Activated naive CD4-positive, alpha-beta T cell treated with anti-CD3 and anti-CD28 coated beads, Interleukin-2, amount 50 U/mL, for 72 hours (primary cell): ENCODE data around the gene DOCK9. TPM values are rescaled to one million over a fixed set of nuclear protein-coding genes. Genes with fewer than 3 reads are reported as not detected.
"Not testable (repeated sequence)": the region's sequence is repeated elsewhere in the genome, so short reads cannot be mapped to it uniquely, and the experiment has no call there.

Experiments
- ATAC-seq, 2 donors: fragments of 150-1000 bp; cut with Tn5 transposase; 2 replicates each; pipeline ENCODE4 v1.10.0; 2021; ENCODE audit warnings: mild to moderate bottlenecking in 2 of 2, moderate library complexity in 2 of 2
- DNase-seq, 2 donors: peaks; one replicate each; pipeline ENCODE4 v3.0.0; 2021 to 2022; ENCODE audit warnings: low spot score in 2 of 2
- H3K27ac Mint-ChIP-seq, 2 donors: one replicate each; pipeline ENCODE4 v1.8.0; 2022; ENCODE audit warnings: mild to moderate bottlenecking in 2 of 2, mixed read lengths in 2 of 2
- H3K36me3 Mint-ChIP-seq, 2 donors: one replicate each; pipeline ENCODE4 v1.8.0; 2022; ENCODE audit warnings: mixed read lengths in 2 of 2
- H3K9me3 Mint-ChIP-seq, 2 donors: one replicate each; pipeline ENCODE4 v1.8.0; 2022; ENCODE audit warnings: mixed read lengths in 2 of 2
- total RNA-seq, 2 donors: library from RNA; stranded (reverse); gene quantifications; one replicate each; pipeline ENCODE4 v1.2.3, GENCODE V29; 2022

Gene DOCK9
- total RNA-seq, 2 donors from 2014 or later: 32.4 to 60.5 TPM

DNA sequence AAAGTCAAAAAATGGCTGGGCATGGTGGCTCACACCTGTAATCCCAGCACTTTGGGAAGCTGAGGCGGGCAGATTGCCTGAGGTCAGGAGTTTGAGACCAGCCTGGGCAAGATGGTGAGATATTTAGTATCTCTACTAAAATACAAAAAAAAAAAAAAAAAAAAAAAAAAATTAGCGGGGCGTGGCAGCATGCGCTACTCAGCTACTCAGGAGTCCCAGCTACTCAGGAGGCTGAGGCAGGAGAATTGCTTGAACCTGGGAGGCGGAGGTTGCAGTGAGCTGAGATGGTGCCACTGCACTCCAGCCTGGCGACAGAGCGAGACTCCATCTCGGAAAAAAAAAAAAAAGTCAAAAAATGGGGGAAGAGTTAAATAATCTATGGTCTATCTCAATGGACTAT lies 83.0 kb downstream of the DOCK9 start:
- not testable (repeated sequence) for ATAC-seq

DNA sequence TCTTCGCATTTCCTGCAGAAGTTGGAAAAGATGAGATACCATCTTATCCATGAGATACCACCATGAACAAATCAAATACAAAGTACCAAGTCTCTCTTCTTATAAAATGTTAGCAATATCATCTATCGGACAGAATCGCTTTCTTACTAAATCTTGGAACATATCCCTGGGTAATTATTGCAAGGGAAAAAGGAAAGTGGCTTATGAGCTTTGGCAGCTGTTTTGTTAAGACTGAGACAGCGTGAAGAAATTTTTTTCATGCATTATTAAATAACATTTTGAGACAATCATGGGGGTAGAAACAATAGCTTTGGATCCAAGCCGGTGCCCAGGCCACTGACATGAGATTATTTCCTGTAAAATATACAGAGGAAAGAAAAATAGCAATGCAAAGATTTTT lies 84.5 kb downstream of the DOCK9 start:
- DNase-seq (no peak), ATAC-seq (no peak)
- no peaks in the 10 kb centered on the region for H3K9me3 Mint-ChIP-seq
- peaks cover 0 to 18% of the 10 kb centered on the region in 2 donors for H3K36me3 Mint-ChIP-seq
- H3K27ac Mint-ChIP-seq: no peak overlapping the region

More for the DNA sequence above, 83.0 kb downstream of the DOCK9 start:
- not testable (repeated sequence) for H3K9me3 Mint-ChIP-seq, DNase-seq, H3K27ac Mint-ChIP-seq
- peaks cover under 1 to 18% of the 10 kb centered on the region in 2 donors for H3K36me3 Mint-ChIP-seq

DNA sequence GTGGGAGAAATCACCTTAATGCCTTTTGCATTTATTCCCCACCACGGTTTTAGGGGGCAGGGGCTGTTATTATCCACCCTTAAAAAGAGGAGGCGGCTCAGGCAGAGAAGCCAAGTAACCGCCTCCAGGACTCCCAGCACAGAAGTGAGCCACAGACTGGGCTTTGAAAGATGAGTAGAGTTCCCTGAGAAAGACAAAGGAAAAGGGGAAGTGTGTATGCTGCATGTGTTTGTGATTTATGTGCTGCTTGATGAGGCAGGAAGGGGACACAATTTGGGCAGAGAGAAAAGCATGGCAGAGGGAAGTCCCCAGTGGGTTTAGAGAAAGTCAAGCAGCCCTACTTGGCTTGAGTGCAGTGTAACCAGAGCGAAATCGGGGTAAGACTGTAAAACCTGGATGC lies 85.0 kb downstream of the DOCK9 start:
- Mint-ChIP-seq H3K9me3 (no peaks in the 10 kb centered on the region), H3K27ac (no peak overlapping the region), H3K36me3 (peaks cover 0 to 18% of the 10 kb centered on the region in 2 donors)
- ATAC-seq (no peak), DNase-seq (no peak)

DNA sequence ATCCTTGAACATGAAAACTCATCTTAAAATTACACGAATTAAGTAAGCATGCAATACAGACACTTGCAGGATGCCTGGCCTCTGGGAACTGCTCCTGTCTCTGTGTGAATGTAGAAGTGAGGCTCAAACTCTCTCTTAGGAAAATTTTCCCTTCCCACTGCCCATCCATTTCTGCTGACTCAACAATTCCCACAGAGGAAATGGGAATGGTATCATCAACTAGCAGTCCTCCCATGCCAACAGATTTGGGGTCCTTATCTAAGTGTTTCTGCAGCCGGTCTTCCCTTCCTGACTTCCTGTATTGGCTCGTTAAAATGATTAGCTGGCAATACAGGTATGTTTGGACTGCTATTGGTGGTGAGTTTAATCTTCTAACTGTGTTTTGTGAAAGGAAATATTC lies 85.8 kb downstream of the DOCK9 start:
- no peak for ATAC-seq
- no peak for DNase-seq
- Mint-ChIP-seq H3K27ac (no peak overlapping the region), H3K9me3 (no peaks in the 10 kb centered on the region), H3K36me3 (peaks cover 0 to 12% of the 10 kb centered on the region in 2 donors)

DNA sequence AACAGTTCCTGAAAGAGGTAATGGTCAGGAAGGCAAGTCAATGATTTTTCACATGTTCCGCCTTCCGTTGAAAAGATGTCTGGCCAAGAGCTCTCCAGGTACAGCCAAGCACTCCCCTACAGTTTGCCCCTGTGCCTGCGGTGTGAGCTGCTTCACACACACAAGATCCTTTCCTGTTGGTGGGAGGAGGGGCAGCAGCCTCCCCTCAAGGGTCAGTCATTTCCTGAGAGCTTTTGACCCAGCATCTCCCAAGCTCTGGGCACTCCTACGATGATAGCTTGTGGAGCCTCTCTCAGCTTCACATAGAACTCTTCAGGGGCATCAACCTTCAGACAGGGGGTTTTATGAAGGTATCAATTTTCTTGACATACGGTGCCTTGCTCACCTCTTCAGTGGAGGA lies 86.9 kb downstream of the DOCK9 start:
- no peak for ATAC-seq
- H3K9me3 Mint-ChIP-seq: no peaks in the 10 kb centered on the region
- peak overlapping the region; percentile 27 to 51 for H3K27ac Mint-ChIP-seq
- DNase-seq: no peak
- H3K36me3 Mint-ChIP-seq: peaks cover 0 to 11% of the 10 kb centered on the region in 2 donors

DNA sequence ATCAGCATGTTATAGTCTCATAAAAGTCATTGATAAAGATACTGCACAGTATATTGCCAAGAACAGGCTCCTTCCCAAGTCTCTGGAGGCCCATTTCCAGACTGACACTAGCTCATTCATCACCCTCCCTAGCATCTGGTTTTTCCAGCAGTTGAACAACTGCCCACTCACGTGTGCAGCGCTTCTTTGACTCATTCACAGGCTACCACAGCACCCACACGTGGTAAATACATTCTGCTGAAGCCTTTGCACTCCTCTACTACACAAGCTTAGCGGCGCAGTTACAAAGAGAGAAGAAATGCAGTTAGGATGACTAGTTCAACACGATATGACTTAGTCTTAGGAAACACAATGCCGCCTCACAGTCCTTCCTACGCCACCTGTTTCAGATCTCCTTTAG lies 87.7 kb downstream of the DOCK9 start:
- Mint-ChIP-seq H3K36me3 (peaks cover 0 to 11% of the 10 kb centered on the region in 2 donors), H3K27ac (peak overlapping the region in 1 of 2 donors; percentile 27), H3K9me3 (no peaks in the 10 kb centered on the region)
- peak; percentile 95 to 96 for ATAC-seq
- peak in 1 of 2 donors; percentile 34 for DNase-seq

DNA sequence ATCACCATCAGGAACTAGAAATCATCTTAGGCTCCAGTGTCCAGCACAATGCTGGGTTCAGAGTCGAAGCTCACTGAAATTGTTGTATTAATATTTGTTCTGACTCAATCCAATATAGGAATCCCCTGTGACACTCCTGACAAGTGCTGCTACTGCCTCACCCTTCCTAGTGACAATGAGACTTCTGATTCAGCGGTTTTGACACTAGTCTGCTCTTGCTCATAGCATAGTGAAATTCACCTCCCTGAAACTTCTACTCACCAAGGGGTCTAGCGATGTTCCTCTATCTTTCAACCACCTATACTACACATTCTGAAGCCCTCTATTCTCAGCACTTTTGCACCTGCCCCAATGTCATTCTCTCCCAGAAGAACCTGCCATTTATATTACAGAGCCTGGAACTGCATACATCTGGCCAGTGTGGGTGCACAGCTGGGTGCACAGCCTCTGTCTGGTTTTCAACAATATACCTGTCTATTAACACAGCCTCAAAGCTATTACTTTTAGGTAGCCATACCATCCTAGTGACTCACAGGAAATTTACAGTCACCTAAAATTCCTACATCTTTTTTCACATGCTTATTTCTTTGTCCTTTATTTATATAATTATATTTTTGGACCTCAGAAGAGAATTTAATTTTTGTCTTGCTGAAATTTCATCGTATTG lies 88.3 kb downstream of the DOCK9 start:
- peaks cover 0 to 12% of the 10 kb centered on the region in 2 donors for H3K36me3 Mint-ChIP-seq
- DNase-seq: no peak
- no peaks in the 10 kb centered on the region for H3K9me3 Mint-ChIP-seq
- H3K27ac Mint-ChIP-seq: no peak overlapping the region
- peak; percentile 48 to 63 for ATAC-seq

DNA sequence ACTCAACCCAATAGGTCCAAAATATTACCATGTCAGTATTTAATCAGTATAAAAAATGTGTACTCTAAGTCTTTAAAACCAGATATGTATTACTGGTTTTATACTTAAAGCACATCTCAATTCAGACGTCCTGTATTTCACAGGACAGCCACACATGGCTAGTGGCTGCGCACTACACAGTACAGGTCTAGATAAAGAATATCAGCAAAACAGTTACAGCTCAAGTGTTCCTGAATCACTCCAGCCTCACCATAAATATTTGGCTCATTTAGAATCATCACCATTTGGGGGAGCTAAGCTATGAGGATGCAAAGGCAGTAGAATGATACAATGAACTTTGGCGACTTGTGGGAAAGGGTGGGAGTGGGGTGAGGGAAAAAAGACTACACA lies 89.0 kb downstream of the DOCK9 start:
- H3K36me3 Mint-ChIP-seq: peaks cover 0 to 18% of the 10 kb centered on the region in 2 donors
- H3K9me3 Mint-ChIP-seq: no peaks in the 10 kb centered on the region
- no peak overlapping the region for H3K27ac Mint-ChIP-seq
- DNase-seq (no peak), ATAC-seq (no peak)

DNA sequence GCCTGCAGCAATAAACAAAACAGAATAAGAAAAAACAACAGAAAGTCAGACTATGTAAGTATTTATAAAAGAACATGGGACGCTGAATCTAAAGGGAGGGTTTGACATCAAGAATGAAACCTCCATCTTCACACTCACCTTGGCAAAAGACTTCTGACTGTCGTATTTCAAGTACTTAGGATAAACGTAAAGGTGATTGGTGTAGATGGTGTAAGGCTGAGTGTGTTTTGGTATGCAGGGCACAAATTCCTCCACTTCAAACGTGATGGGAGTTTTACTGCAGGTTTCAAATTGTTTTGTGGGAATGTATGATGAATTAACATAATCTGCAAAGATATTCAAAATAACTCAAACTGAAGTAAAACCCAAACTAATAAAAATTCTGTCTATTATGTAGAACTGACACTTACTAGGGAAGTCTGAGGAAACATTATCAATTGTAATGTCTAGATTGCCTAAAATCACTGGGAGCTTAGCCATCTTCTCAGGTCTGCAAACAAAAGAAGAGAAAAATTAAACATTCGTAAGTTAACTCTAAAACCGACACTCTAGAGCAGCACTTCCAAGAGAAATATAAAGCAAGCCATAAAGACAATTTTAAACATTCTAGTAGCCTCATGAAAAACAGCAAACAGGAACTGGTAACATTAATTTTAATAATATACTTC lies 89.5 kb downstream of the DOCK9 start:
- ATAC-seq (no peak), DNase-seq (no peak)
- H3K27ac Mint-ChIP-seq: no peak overlapping the region
- H3K36me3 Mint-ChIP-seq: peaks cover 0 to 17% of the 10 kb centered on the region in 2 donors
- no peaks in the 10 kb centered on the region for H3K9me3 Mint-ChIP-seq

DNA sequence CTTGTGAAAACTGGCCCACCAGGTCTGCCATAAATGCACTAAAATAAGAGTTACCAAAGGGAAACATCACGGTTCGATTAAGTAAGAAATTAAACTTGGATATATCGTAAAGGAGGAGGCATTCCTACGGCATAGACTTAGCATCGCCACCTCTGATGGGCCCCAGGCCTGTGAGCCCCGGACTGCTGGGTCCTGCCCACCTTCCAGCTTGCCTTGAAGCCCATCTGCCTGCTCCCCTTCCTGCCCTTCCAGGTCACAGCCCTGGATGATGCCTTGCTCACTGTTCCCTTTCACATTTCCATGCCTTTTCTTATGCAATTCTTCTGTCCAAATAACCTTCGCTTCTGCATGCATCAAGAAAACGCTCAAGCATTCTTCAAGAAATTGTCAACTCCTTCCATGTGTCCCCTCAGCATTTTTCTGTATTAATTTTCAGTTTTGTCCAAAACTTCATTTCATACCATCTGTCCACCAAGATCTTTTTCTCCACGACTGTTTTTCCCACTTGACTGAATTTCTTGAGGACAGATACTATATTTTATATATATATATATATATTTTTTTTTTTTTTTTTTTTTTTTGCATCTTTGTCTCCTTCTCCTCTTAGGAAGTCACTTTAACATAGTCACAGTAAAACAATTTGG lies 91.2 kb downstream of the DOCK9 start:
- Mint-ChIP-seq H3K27ac (no peak overlapping the region), H3K9me3 (no peaks in the 10 kb centered on the region), H3K36me3 (peaks cover 6 to 13% of the 10 kb centered on the region in 2 donors)
- ATAC-seq (no peak), DNase-seq (no peak)

DNA sequence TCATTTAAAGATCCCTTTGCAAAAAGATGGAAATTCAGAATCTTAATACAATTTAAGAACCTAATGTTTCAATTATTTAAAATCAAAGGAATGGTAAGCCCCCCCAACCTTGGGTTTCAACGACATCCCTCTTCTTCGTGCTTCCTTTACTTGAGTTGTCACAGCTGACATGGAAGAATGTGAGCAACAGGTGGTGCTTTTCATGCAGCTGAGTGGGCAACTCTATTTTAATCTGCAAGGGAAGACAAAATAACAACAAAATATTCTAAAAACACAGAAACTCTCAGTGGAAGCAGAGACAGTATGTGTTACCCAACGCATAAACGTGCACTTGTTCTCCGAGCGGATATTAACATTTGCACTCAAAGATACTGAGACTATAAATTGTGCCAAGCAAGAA lies 92.3 kb downstream of the DOCK9 start:
- ATAC-seq (no peak), DNase-seq (no peak)
- Mint-ChIP-seq H3K36me3 (peaks cover 12 to 19% of the 10 kb centered on the region in 2 donors), H3K9me3 (no peaks in the 10 kb centered on the region), H3K27ac (no peak overlapping the region)

DNA sequence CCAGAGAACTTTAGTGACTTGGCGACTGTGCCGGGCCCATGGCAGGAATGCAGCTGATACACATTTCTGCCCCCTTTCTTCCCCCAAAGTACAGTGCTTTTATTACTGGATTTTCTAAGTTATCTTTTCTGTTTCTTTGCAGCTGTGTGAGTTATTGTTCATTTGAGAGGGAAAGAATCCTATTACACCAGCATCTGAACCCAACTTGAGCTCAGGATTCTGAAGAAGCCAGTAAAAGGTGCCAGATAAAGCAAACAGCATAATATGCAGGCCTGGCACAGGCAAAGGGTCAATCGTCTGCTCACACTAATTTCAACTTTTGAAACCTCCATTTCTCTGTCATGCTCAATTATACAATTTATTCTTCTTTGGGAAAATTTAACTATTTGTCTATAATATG lies 93.9 kb downstream of the DOCK9 start:
- no peaks in the 10 kb centered on the region for H3K9me3 Mint-ChIP-seq
- H3K27ac Mint-ChIP-seq: no peak overlapping the region
- no peak for DNase-seq
- peaks cover 19 to 22% of the 10 kb centered on the region in 2 donors for H3K36me3 Mint-ChIP-seq
- no peak for ATAC-seq

DNA sequence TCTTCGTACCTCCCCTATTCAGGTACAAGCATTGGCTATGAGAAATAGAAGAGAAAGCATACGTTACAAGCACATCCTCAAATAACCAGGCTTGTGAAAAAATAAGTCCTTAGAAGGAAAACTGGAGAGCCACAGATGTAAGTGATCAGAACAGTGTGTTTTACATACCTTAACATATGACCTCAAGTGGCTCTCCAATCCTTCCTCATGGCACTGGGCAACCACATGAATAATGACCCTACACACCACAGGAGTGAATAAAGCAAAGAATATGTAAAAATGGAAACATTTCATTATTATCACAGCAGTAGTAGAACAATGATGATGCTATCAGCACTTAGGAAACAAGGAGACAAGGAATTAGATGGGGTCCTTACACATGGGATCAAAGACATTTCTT lies 96.5 kb downstream of the DOCK9 start:
- Mint-ChIP-seq H3K27ac (no peak overlapping the region), H3K9me3 (no peaks in the 10 kb centered on the region), H3K36me3 (peaks cover 24 to 29% of the 10 kb centered on the region in 2 donors)
- DNase-seq (no peak), ATAC-seq (no peak)

DNA sequence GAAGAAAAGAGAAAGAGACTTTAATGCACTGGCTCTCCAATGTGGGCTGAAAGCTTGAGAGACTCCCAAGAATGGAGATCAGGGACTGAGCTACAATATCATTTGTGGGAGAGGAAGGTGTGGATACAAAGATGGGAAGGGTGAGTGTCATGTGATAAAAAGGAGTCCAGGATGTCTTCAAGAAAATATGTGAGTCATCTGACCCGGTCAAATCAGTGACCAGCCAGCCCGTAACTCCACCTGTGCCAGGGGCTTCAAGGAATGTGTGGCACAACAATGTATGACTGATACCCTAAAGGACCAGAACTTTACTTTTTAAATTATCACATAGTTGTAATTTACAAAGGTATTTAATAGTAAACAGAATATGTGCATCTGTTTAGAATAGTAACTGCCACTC lies 97.2 kb downstream of the DOCK9 start:
- H3K36me3 Mint-ChIP-seq: peaks cover 29 to 31% of the 10 kb centered on the region in 2 donors
- DNase-seq: no peak
- ATAC-seq: no peak
- no peaks in the 10 kb centered on the region for H3K9me3 Mint-ChIP-seq
- no peak overlapping the region for H3K27ac Mint-ChIP-seq

DNA sequence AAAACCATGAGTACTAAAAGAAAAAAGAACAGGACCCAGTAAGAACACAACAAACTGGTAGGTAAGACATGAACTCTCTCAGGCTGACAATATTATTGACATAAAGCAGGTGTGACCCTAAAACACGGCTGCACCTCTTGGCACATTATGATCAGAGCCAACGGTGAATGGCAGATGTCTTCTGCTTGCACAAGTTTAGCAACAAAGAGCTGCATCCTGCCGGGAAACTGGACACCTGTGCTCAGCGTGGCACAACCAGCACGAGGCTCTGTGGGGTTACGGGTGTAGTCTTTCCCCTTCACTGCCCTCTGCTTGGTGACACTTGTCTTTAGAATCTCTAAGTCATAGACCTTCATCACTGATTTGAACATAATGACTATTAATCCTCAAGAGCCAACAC lies 97.9 kb downstream of the DOCK9 start:
- ATAC-seq: no peak
- Mint-ChIP-seq H3K9me3 (peaks cover 2 to 3% of the 10 kb centered on the region in 2 donors), H3K36me3 (peaks cover 36 to 38% of the 10 kb centered on the region in 2 donors), H3K27ac (no peak overlapping the region)
- no peak for DNase-seq

DNA sequence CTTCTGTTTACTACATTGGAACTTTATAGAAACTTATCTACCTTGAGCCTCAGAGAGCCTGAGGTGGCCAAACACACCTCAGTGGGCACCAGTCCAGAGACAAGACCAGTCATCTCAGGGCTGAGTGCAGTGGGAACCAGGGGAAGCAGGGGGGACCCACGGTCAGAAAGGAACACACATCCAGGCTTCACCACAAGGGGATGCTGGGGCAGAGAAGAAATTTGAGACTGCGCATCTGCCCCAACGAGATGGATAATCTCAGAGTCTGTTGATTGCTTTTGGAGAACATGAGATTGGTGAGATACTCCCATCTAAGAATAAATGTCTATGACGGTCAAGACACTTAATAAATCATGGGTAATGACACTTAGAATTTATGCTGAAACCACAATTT lies 98.7 kb downstream of the DOCK9 start:
- ATAC-seq (no peak), DNase-seq (no peak)
- H3K27ac Mint-ChIP-seq: peak overlapping the region in 1 of 2 donors; percentile 66
- peaks cover 41 to 45% of the 10 kb centered on the region in 2 donors for H3K36me3 Mint-ChIP-seq
- peaks cover 4 to 11% of the 10 kb centered on the region in 2 donors for H3K9me3 Mint-ChIP-seq

DNA sequence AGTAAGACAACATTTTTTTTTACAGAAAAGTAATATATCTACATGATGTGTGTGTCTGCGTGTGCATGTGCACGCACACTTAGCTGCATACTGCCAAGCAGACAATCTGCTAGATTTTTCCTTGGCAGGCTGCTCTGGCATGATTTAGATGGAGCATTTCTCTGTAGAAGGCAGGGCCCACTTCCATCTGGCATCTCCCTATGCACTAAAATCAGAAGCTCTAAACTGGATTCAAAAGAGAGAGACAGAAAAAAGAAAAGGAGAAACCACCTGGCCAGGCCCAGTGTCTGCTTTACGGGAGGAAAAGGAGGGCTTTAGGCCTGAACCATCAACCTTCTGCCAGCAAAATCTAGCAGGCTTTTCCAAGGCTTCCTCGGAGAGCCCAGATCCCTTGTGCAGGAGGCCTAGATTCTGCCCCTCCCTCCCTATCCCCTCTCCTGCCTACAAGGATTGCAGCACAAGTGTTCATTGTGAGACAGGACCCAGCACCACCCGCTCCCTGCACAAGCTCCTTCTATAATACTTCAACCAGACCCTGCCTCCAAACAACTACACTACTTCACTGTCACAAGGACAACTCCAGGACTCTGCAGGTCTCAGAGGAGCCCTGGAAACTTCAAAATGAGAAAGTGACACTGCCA lies 99.3 kb downstream of the DOCK9 start:
- no peak for DNase-seq
- peak overlapping the region in 1 of 2 donors; percentile 66 for H3K27ac Mint-ChIP-seq
- peaks cover 8 to 15% of the 10 kb centered on the region in 2 donors for H3K9me3 Mint-ChIP-seq
- peaks cover 43 to 49% of the 10 kb centered on the region in 2 donors for H3K36me3 Mint-ChIP-seq
- ATAC-seq: no peak
